Activated CD8-positive, alpha-beta T cell treated with anti-CD3 and anti-CD28 coated beads, Interleukin-2, amount 10 ng/mL, durations not matched to agents 7 days and 5 days (primary cell): ENCODE results near the gene SLC50A1. TPM values are rescaled to one million over a fixed set of nuclear protein-coding genes. Genes with fewer than 3 reads are reported as not detected.
"Not testable (repeated sequence)": the region's sequence is repeated elsewhere in the genome, so short reads cannot be mapped to it uniquely, and the experiment has no call there.

Source experiments
- ATAC-seq: fragments of 150-1000 bp; cut with Tn5 transposase; one replicate; pipeline ENCODE4 v1.10.0; 2021; ENCODE audit warnings: moderate library complexity
- CTCF ChIA-PET: fragments of 350-600 bp; sonication (Branson Sonifier 250); formaldehyde crosslinking; loops from one replicate; lab custom pipeline; 2021; ENCODE audit warnings: antibody characterized with exemption; lab: Charles Lee
- POLR2A ChIA-PET: fragments of 350-600 bp; sonication (Branson Sonifier 250); formaldehyde crosslinking; loops from one replicate; lab custom pipeline; 2021; ENCODE audit warnings: antibody characterized with exemption; lab: Charles Lee
- DNase-seq: peaks from one replicate; pipeline ENCODE4 v3.0.0-alpha.2; 2020
- H3K27ac Mint-ChIP-seq: one replicate; pipeline ENCODE4 v1.8.0; 2021; ENCODE audit warnings: mild to moderate bottlenecking, mixed read lengths
- H3K27me3 Mint-ChIP-seq: one replicate; pipeline ENCODE4 v1.8.0; 2021; ENCODE audit warnings: low read depth, mixed read lengths
- H3K36me3 Mint-ChIP-seq: one replicate; pipeline ENCODE4 v1.8.0; 2021; ENCODE audit warnings: low read depth, mixed read lengths
- H3K4me1 Mint-ChIP-seq: one replicate; pipeline ENCODE4 v1.8.0; 2021; ENCODE audit warnings: low read depth, mixed read lengths
- H3K4me3 Mint-ChIP-seq: one replicate; pipeline ENCODE4 v1.8.0; 2021; ENCODE audit warnings: mild to moderate bottlenecking, mixed read lengths
- H3K9me3 Mint-ChIP-seq: one replicate; pipeline ENCODE4 v1.8.0; 2022; ENCODE audit warnings: mixed read lengths; ENCODE audit not compliant: insufficient read depth
- total RNA-seq, 2 experiments: library from RNA; stranded (reverse); gene quantifications; one replicate each; pipeline ENCODE4 v1.2.3, GENCODE V29; 2021

SLC50A1 gene
- total RNA-seq, 2 experiments from 2014 or later = 37.5 to 38.9 TPM

GRCh38 chr1:155118090-155118489, 17.6 kb upstream of the SLC50A1 start:
- H3K27ac Mint-ChIP-seq, H3K9me3 Mint-ChIP-seq, H3K4me1 Mint-ChIP-seq, DNase-seq, POLR2A ChIA-PET, ATAC-seq, H3K4me3 Mint-ChIP-seq, H3K36me3 Mint-ChIP-seq: not testable (repeated sequence)
- H3K27me3 Mint-ChIP-seq = peaks cover 24% of the 10 kb centered on the region
- CTCF ChIA-PET = interaction anchor here (0.6 to 1.1 kb wide), 3 partner anchors 33 to 59 kb away, joined by 3 to 4 read pairs (median 3); no protein-coding TSS in a partner anchor

GRCh38 chr1:155120253-155120652, 15.4 kb upstream of the SLC50A1 start:
- no peak for DNase-seq
- CTCF ChIA-PET = interaction anchor here (1.0 to 2.4 kb wide), 3 partner anchors 29 to 47 kb away, joined by 4 to 10 read pairs (median 7); no protein-coding TSS in a partner anchor
- Mint-ChIP-seq H3K27ac (no peak overlapping the region), H3K4me3 (no peak overlapping the region), H3K4me1 (no peaks in the 10 kb centered on the region), H3K36me3 (no peaks in the 10 kb centered on the region), H3K27me3 (peaks cover 38% of the 10 kb centered on the region), H3K9me3 (no peaks in the 10 kb centered on the region)
- POLR2A ChIA-PET = interaction anchor here (2.3 kb wide), 1 partner anchor 15 kb away, joined by 9 read pairs; the partner anchor contains the start of gene SLC50A1
- ATAC-seq = no peak

GRCh38 chr1:155121249-155121648, 14.4 kb upstream of the SLC50A1 start:
- H3K36me3 Mint-ChIP-seq = no peaks in the 10 kb centered on the region
- no peak for DNase-seq
- H3K4me3 Mint-ChIP-seq = no peak overlapping the region
- POLR2A ChIA-PET = interaction anchor here (2.3 kb wide), 1 partner anchor 14 kb away, joined by 9 read pairs; the partner anchor contains the start of gene SLC50A1
- no peaks in the 10 kb centered on the region for H3K9me3 Mint-ChIP-seq
- no peak overlapping the region for H3K27ac Mint-ChIP-seq
- CTCF ChIA-PET = interaction anchor here (1.7 to 2.4 kb wide), 3 partner anchors 30 to 52 kb away, joined by 4 to 10 read pairs (median 7); partner anchors contain the start of gene KRTCAP2
- ATAC-seq = no peak
- peaks cover 41% of the 10 kb centered on the region for H3K27me3 Mint-ChIP-seq
- no peaks in the 10 kb centered on the region for H3K4me1 Mint-ChIP-seq

- POLR2A ChIA-PET = interaction anchor here (0.9 to 2.3 kb wide), 2 partner anchors 13 to 24 kb away, joined by 3 to 9 read pairs; partner anchors contain the start of gene SLC50A1
- no peak for ATAC-seq
Measured at GRCh38 chr1:155122308-155122707, 13.3 kb upstream of the SLC50A1 start.

GRCh38 chr1:155123801-155124200, 11.9 kb upstream of the SLC50A1 start:
- Mint-ChIP-seq H3K27me3 (peaks cover 57% of the 10 kb centered on the region), H3K9me3 (no peaks in the 10 kb centered on the region), H3K4me1 (peaks cover 21% of the 10 kb centered on the region), H3K4me3 (no peak overlapping the region), H3K36me3 (no peaks in the 10 kb centered on the region), H3K27ac (no peak overlapping the region)
- ATAC-seq (no peak), DNase-seq (no peak)
- ChIA-PET POLR2A (no interaction called here), CTCF (interaction anchor here (0.7 to 2.9 kb wide), 3 partner anchors 44 to 62 kb away, joined by 3 to 12 read pairs (median 3); partner anchors contain the start of gene KRTCAP2)

More at GRCh38 chr1:155122308-155122707, 13.3 kb upstream of the SLC50A1 start:
- H3K27ac Mint-ChIP-seq = no peak overlapping the region
- H3K27me3 Mint-ChIP-seq = peaks cover 48% of the 10 kb centered on the region
- H3K4me3 Mint-ChIP-seq = no peak overlapping the region
- no peaks in the 10 kb centered on the region for H3K36me3 Mint-ChIP-seq
- peaks cover 8% of the 10 kb centered on the region for H3K4me1 Mint-ChIP-seq
- no peak for DNase-seq
- no peaks in the 10 kb centered on the region for H3K9me3 Mint-ChIP-seq
- CTCF ChIA-PET = interaction anchor here (1.0 to 1.8 kb wide), 5 partner anchors 27 to 51 kb away, joined by 3 to 9 read pairs (median 4); partner anchors contain the start of gene KRTCAP2

GRCh38 chr1:155124503-155125463, 10.9 kb upstream of the SLC50A1 start:
- no peaks in the 10 kb centered on the region for H3K9me3 Mint-ChIP-seq
- no peak overlapping the region for H3K27ac Mint-ChIP-seq
- ATAC-seq = no peak
- POLR2A ChIA-PET = no interaction called here
- H3K4me1 Mint-ChIP-seq = peaks cover 30% of the 10 kb centered on the region
- no peaks in the 10 kb centered on the region for H3K36me3 Mint-ChIP-seq
- DNase-seq = no peak
- no peak overlapping the region for H3K4me3 Mint-ChIP-seq
- peaks cover 59% of the 10 kb centered on the region for H3K27me3 Mint-ChIP-seq
- CTCF ChIA-PET = interaction anchor here (0.9 to 2.9 kb wide), 3 partner anchors 43 to 52 kb away, joined by 3 to 12 read pairs (median 4); partner anchors contain the start of gene KRTCAP2

GRCh38 chr1:155125511-155125945, 10.1 kb upstream of the SLC50A1 start:
- peaks cover 30% of the 10 kb centered on the region for H3K4me1 Mint-ChIP-seq
- H3K9me3 Mint-ChIP-seq = no peaks in the 10 kb centered on the region
- H3K4me3 Mint-ChIP-seq = no peak overlapping the region
- peaks cover 56% of the 10 kb centered on the region for H3K27me3 Mint-ChIP-seq
- CTCF ChIA-PET = interaction anchor here (1.3 to 2.9 kb wide), 3 partner anchors 34 to 52 kb away, joined by 4 to 12 read pairs (median 4); no protein-coding TSS in a partner anchor
- ATAC-seq (no peak), DNase-seq (no peak)
- no peaks in the 10 kb centered on the region for H3K36me3 Mint-ChIP-seq
- no peak overlapping the region for H3K27ac Mint-ChIP-seq
- POLR2A ChIA-PET = interaction anchor here (0.6 to 0.7 kb wide), 2 partner anchors 9 to 42 kb away, joined by 3 read pairs; no protein-coding TSS in a partner anchor

- ChIA-PET CTCF (interaction anchor here (1.3 to 2.9 kb wide), 3 partner anchors 34 to 51 kb away, joined by 4 to 12 read pairs (median 4); no protein-coding TSS in a partner anchor), POLR2A (interaction anchor here (0.6 to 0.7 kb wide), 2 partner anchors 9 to 41 kb away, joined by 3 read pairs; no protein-coding TSS in a partner anchor)
- H3K4me3 Mint-ChIP-seq = no peak overlapping the region
- ATAC-seq = no peak
- no peaks in the 10 kb centered on the region for H3K9me3 Mint-ChIP-seq
- DNase-seq = no peak
- H3K4me1 Mint-ChIP-seq = peaks cover 30% of the 10 kb centered on the region
- H3K27me3 Mint-ChIP-seq = peaks cover 55% of the 10 kb centered on the region
- no peaks in the 10 kb centered on the region for H3K36me3 Mint-ChIP-seq
- H3K27ac Mint-ChIP-seq = no peak overlapping the region
Measured at GRCh38 chr1:155125946-155126555, 9.6 kb upstream of the SLC50A1 start.

- DNase-seq (peak; percentile 43), ATAC-seq (peak; percentile 43)
- Mint-ChIP-seq H3K4me3 (peak overlapping the region; percentile 68), H3K36me3 (no peaks in the 10 kb centered on the region), H3K27me3 (peaks cover 52% of the 10 kb centered on the region), H3K4me1 (peaks cover 30% of the 10 kb centered on the region), H3K9me3 (no peaks in the 10 kb centered on the region), H3K27ac (no peak overlapping the region)
- ChIA-PET CTCF (interaction anchor here (1.3 to 2.9 kb wide), 2 partner anchors 35 to 41 kb away, joined by 4 to 12 read pairs; no protein-coding TSS in a partner anchor), POLR2A (no interaction called here)
Measured at GRCh38 chr1:155126556-155127104, 9.0 kb upstream of the SLC50A1 start.

- Mint-ChIP-seq H3K27ac (no peak within 1 kb of the TSS), H3K36me3 (no peaks in the 10 kb centered on the region)
- POLR2A ChIA-PET = interaction anchor here (1.2 kb wide), 1 partner anchor 151 kb away, joined by 3 read pairs; no protein-coding TSS in a partner anchor
Measured at GRCh38 chr1:155127105-155127966, 8.3 kb upstream of the SLC50A1 start, which contains the start of gene EFNA1. EFNA1 (plus strand) TSS chr1:155127876; CDS start chr1:155127978, 102 bp downstream.

More at GRCh38 chr1:155127105-155127966, 8.3 kb upstream of the SLC50A1 start, which contains the start of gene EFNA1:
- peak; percentile 39 for DNase-seq
- peaks cover 30% of the 10 kb centered on the region for H3K4me1 Mint-ChIP-seq
- peak; percentile 85 for ATAC-seq
- peak within 1 kb of the TSS; percentile 68 for H3K4me3 Mint-ChIP-seq
- H3K27me3 Mint-ChIP-seq = peaks cover 50% of the 10 kb centered on the region
- CTCF ChIA-PET = interaction anchor here (1.3 to 3.5 kb wide), 4 partner anchors 36 to 45 kb away, joined by 4 to 14 read pairs (median 12); partner anchors contain the start of gene KRTCAP2
- H3K9me3 Mint-ChIP-seq = no peaks in the 10 kb centered on the region
